Stromal cell of bone marrow (primary cell): ENCODE data around the gene HSPG2.
"Not testable (repeated sequence)": the region's sequence is repeated elsewhere in the genome, so short reads cannot be mapped to it uniquely, and the experiment has no call there.

Experiments used
- DNase-seq: peaks from one replicate; pipeline ENCODE4 v3.0.0-alpha.2; 2012; ENCODE audit warnings: low read depth

HSPG2 gene

DNA sequence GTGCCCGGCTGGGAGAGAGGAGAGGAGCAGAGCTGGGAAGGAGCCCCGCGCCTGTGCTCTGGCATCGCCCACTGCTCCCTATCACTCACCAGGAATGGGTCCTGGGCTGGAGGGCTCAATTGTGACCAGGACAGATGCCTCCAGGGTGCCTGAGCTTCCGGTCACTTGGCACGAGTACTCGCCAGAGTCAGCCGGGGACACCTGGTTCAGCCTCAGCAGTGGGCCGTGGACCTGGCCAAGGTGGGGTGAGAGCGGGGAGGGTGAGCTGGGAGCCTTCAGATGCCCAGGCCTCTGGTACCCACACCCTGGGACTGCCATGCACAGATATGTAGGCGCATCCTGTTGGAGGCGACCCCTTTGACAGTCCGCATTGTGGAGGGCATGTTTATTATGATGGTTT is 93.9 kb downstream of the HSPG2 start:
- no peak for DNase-seq

- DNase-seq: no peak
Measured at GRCh38 chr1:21842606-21843162, 94.4 kb downstream of the HSPG2 start.

DNA sequence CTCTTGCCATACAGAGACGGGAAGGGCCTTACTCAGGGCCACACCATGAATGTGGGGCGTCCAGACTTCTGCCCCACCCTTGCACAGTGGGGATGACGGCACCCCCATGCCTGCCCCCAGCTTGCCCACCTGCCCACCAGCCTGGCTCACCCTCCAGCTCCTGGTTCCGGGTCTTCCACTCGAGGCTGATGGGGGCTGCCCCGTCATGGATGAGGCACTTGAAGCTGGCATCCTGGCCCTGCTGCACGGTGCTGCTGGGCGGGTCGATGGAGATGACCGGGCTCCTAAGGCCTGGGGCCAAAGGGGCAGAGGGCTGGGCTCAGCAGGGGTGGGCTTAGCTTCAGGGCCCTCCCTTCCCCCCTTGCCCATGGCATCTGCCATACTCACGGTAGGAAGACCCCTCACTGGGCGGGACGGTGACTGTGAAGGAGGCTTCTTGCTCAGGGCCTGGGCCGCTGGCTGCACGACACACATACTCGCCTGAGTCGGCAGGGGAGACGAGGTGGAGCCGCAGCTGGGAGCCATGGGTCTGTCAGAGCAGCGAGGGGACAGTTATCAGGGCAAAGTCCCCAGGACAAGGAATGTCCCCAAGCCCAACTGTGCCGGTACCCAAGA is 95.2 kb downstream of the HSPG2 start:
- DNase-seq: no peak

GRCh38 chr1:21840981-21841380 is 96.1 kb downstream of the HSPG2 start:
- no peak for DNase-seq

- DNase-seq: no peak
Measured at GRCh38 chr1:21839337-21840037, 97.6 kb downstream of the HSPG2 start.

DNA sequence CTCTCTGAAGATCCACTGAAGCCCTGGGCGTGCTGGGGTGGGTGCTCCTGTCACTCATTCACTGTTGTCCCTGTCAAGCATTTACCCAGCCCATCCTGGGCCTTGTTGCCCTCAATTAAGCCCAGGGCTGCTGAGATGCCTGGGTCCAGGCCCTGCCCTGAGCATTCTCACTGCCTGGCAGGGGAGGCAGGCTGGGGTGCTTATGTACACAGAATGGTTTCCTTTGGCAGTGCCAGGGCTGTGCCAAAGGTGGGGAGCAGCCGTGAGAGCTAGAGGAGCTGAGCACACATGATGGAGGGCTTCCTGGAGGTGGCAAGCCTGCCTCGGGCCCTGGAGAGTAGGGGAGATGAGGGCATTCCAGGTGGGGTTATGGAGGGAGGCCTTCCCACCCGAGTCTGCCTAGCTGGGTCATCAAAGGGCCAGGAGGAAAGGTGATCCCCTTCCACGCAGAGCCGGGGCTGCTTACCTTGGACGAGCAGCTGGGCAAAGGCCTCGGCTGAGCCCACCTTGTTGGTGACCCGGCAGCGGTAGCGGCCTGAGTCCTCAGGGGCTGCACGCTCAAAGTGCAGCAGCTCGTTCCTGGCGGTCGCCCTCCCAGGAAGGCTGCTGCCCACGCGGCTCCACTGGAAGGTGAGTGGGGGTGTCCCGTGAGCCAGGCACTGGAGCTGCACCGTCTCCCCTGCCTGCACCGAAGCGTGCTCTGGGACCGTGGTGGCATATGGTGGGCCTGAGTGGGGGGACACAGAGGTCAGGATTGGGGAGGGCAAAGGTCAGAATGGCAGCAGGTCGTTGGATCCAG is 98.6 kb downstream of the HSPG2 start:
- DNase-seq: no peak

- DNase-seq: no peak
Measured at GRCh38 chr1:21837476-21837875, 99.6 kb downstream of the HSPG2 start.

DNA sequence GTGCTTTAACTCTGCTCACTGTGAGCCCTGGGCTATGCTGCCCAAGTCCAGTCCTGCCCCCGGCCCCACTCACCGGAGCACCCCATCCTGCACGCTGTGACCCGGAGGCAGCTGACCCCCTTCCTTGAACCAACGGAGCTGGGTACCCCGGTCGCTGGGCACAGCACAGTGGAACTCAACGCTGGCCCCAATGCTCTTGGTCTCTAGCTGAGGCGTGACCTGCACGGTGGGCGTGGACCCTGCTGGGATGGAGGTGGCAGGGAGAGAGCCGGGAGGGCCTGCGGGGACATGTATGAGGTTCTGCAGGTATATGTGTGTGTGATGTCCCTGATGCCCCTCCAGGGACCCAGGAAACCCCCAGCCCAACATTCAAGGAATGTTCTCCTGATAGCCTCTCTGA is 100.4 kb downstream of the HSPG2 start:
- no peak for DNase-seq

- no peak for DNase-seq
Measured at GRCh38 chr1:21836010-21836409, 101.1 kb downstream of the HSPG2 start.

- DNase-seq: no peak
Measured at GRCh38 chr1:21834666-21835065, 102.4 kb downstream of the HSPG2 start.

- no peak for DNase-seq
Measured at GRCh38 chr1:21834094-21834493, 103.0 kb downstream of the HSPG2 start.

- DNase-seq: no peak
Measured at GRCh38 chr1:21833392-21833976, 103.6 kb downstream of the HSPG2 start.

DNA sequence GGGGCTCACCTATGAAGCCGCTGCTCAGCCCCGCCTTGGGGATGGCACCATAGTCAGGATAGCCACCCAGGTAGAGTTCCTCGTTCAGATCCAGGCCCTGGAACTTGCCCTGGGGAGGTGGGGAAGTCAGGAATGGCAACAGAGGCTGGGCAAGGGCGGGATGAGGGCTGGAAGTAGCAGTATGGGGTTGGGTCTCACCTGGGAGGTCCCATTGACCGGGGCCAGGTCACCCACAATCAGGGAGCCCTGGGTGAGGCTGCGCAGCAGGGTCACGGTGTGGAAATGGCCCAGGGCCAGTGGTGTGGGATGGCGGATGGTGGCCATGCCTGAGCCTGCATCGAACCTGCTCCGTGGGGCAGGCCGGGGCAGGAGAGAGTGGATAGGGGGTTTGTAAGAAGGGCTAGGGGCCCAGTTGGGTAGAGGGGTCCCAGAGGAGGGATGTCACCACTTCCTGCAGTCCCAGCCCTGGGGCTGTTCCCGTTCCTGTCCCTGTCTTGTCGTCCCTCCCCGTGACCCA is 105.6 kb downstream of the HSPG2 start:
- no peak for DNase-seq

GRCh38 chr1:21830792-21831453 is 106.2 kb downstream of the HSPG2 start:
- DNase-seq: no peak

GRCh38 chr1:21829294-21829693 is 107.8 kb downstream of the HSPG2 start:
- DNase-seq: no peak

DNA sequence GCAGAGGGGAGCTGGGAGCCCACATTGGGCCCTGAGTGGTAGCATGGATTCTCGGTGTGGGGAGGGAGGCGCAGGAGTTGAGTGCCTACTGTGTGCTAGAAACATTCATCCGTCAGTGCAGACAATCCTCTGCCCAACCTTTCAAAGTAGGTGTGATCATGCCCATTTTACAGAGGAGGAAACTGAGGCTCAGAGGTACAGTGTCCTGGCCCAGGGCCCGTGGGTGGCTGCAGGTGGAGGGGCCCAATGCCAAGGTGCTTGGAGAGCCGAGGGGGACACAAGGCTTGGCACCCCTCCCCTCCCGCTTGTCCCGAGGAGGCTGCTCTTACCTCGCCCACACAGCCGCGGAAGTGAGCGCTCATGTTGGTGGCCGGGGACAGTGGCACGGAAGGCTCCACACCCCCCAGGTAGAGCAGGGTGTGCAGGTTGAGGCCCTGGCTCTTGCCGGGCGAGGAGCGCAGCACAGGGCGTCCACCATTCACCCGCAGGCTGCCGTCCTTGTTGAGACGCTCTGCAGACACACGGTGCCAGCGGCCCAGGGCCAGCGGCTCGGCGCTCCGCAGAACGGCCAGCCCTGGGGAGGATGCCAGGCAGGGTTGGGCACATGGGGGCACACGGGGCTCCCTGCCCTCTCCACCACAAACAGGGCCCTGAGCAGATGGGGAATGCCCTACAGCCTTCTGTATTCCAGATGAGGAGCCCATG is 108.5 kb downstream of the HSPG2 start:
- no peak for DNase-seq

GRCh38 chr1:21828075-21828474 is 109.0 kb downstream of the HSPG2 start:
- no peak for DNase-seq

- DNase-seq: no peak
Measured at GRCh38 chr1:21827141-21827679, 109.9 kb downstream of the HSPG2 start.

- not testable (repeated sequence) for DNase-seq
Measured at GRCh38 chr1:21826694-21827093, 110.4 kb downstream of the HSPG2 start.

GRCh38 chr1:21825393-21825792 is 111.7 kb downstream of the HSPG2 start:
- no peak for DNase-seq

GRCh38 chr1:21824926-21825325 is 112.2 kb downstream of the HSPG2 start:
- DNase-seq: no peak
